ENCODE results near the gene CACHD1. TPM values are rescaled to one million over a fixed set of nuclear protein-coding genes. Genes with fewer than 3 reads are reported as not detected.
A peak's percentile ranks its signal among the peaks of the same experiment; 100 is the strongest.

CACHD1 gene
- polyA plus RNA-seq, 1 donor from 2014 or later, result 12.7 TPM

- no peak overlapping the region for H2AFZ ChIP-seq (ENCODE audit: low read depth, low read length)
- no peaks in the 10 kb centered on the region for H3K9me3 ChIP-seq (ENCODE audit: low read length)
- H3K9ac ChIP-seq (ENCODE audit: low read length), result peak overlapping the region; percentile 2
- no peaks in the 10 kb centered on the region for H3K36me3 ChIP-seq (ENCODE audit: insufficient read depth, low read length)
- H3K27me3 ChIP-seq (ENCODE audit: insufficient read depth, low read depth, low read length), result no peaks in the 10 kb centered on the region
- H4K20me1 ChIP-seq (ENCODE audit: insufficient read depth), result no peaks in the 10 kb centered on the region
- H3K9me2 ChIP-seq (ENCODE audit: insufficient read depth, low read length), result no peaks in the 10 kb centered on the region
- peaks cover 8% of the 10 kb centered on the region for H3K79me2 ChIP-seq (replicated peaks; ENCODE audit: insufficient read depth, low read length)
- no peak overlapping the region for H3K4me2 ChIP-seq (ENCODE audit: low read length)
- H3K4me3 ChIP-seq (ENCODE audit: low read length), result peak overlapping the region; percentile 34
- peak overlapping the region; percentile 81 for H3K27ac ChIP-seq (ENCODE audit: low read length)
- no peaks in the 10 kb centered on the region for H3F3A ChIP-seq (ENCODE audit: insufficient read depth, low read length, poor library complexity, severe bottlenecking)
- no peak for TF ChIP-seq MXI1 (conservative IDR thresholded peaks at IDR 0.05; ENCODE audit: poor library complexity, severe bottlenecking)
Measured at GRCh38 chr1:64536836-64537490, 67.0 kb downstream of the CACHD1 start.

DNA sequence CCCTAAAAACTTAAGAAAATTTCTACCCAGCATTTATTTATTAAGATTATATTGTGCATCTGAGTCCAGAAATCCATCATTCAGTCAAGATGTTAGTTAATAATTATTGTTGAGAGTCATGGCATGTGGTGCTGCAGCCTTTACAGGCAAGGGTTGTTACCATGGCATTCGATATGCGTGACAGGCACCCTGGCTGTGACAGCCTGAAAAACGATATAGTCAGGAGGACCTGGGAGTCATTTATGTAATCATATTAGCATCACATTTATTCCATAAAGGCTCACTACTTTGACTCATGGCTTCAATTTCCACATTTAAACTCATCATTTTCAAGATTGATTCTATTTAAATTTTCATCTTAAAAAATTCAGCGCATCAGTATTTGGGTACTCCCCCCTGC is 68.0 kb downstream of the CACHD1 start:
- Histone ChIP-seq H3K27me3 (ENCODE audit: insufficient read depth, low read depth, low read length) (no peaks in the 10 kb centered on the region), H3K9ac (ENCODE audit: low read length) (peak overlapping the region; percentile 14), H3K36me3 (ENCODE audit: insufficient read depth, low read length) (no peaks in the 10 kb centered on the region), H3K79me2 (replicated peaks; ENCODE audit: insufficient read depth, low read length) (peaks cover 8% of the 10 kb centered on the region), H3K27ac (ENCODE audit: low read length) (peak overlapping the region; percentile 81), H4K20me1 (ENCODE audit: insufficient read depth) (no peaks in the 10 kb centered on the region), H2AFZ (ENCODE audit: low read depth, low read length) (no peak overlapping the region), H3K9me3 (ENCODE audit: low read length) (no peaks in the 10 kb centered on the region), H3K4me3 (ENCODE audit: low read length) (peak overlapping the region; percentile 34), H3F3A (ENCODE audit: insufficient read depth, low read length, poor library complexity, severe bottlenecking) (no peaks in the 10 kb centered on the region), H3K4me2 (ENCODE audit: low read length) (peak overlapping the region; percentile 41), H3K9me2 (ENCODE audit: insufficient read depth, low read length) (no peaks in the 10 kb centered on the region)
- TF ChIP-seq, protein P1, sequence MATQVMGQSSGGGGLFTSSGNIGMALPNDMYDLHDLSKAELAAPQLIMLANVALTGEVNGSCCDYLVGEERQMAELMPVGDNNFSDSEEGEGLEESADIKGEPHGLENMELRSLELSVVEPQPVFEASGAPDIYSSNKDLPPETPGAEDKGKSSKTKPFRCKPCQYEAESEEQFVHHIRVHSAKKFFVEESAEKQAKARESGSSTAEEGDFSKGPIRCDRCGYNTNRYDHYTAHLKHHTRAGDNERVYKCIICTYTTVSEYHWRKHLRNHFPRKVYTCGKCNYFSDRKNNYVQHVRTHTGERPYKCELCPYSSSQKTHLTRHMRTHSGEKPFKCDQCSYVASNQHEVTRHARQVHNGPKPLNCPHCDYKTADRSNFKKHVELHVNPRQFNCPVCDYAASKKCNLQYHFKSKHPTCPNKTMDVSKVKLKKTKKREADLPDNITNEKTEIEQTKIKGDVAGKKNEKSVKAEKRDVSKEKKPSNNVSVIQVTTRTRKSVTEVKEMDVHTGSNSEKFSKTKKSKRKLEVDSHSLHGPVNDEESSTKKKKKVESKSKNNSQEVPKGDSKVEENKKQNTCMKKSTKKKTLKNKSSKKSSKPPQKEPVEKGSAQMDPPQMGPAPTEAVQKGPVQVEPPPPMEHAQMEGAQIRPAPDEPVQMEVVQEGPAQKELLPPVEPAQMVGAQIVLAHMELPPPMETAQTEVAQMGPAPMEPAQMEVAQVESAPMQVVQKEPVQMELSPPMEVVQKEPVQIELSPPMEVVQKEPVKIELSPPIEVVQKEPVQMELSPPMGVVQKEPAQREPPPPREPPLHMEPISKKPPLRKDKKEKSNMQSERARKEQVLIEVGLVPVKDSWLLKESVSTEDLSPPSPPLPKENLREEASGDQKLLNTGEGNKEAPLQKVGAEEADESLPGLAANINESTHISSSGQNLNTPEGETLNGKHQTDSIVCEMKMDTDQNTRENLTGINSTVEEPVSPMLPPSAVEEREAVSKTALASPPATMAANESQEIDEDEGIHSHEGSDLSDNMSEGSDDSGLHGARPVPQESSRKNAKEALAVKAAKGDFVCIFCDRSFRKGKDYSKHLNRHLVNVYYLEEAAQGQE (IDR thresholded peaks at IDR 0.05; ENCODE audit: borderline replicate concordance), result no peak
- TF ChIP-seq POLR2AphosphoS5 (IDR thresholded peaks at IDR 0.05) (peak; percentile 56), EP300 (conservative IDR thresholded peaks at IDR 0.05; ENCODE audit: poor library complexity, severe bottlenecking) (peak; percentile 87)

DNA sequence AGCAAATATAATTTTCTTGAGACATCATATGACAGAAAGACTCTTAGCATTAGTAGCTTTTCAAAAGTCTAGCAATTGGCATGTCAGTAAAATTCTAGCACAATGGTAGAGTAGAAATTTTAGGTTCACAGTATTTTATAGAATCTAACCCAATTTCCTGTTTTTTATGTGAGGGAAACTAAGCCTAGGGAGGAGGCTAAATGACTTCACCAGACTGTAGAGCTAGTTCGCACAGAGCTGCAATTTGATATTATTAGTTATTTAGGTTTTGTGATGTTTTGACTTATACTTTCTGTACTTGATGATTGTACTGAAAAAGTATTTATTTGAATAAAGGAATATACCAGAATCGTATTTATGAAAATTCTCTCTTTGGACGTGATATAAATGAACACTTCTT is 68.5 kb downstream of the CACHD1 start:
- Histone ChIP-seq H3K36me3 (ENCODE audit: insufficient read depth, low read length) (no peaks in the 10 kb centered on the region), H3K79me2 (replicated peaks; ENCODE audit: insufficient read depth, low read length) (peaks cover 6% of the 10 kb centered on the region), H3K4me2 (ENCODE audit: low read length) (peak overlapping the region; percentile 8), H3K27me3 (ENCODE audit: insufficient read depth, low read depth, low read length) (no peaks in the 10 kb centered on the region), H4K20me1 (ENCODE audit: insufficient read depth) (no peaks in the 10 kb centered on the region), H2AFZ (ENCODE audit: low read depth, low read length) (no peak overlapping the region), H3K27ac (ENCODE audit: low read length) (peak overlapping the region; percentile 81), H3K9ac (ENCODE audit: low read length) (no peak overlapping the region), H3K9me3 (ENCODE audit: low read length) (no peaks in the 10 kb centered on the region), H3K4me3 (ENCODE audit: low read length) (peak overlapping the region; percentile 34), H3F3A (ENCODE audit: insufficient read depth, low read length, poor library complexity, severe bottlenecking) (no peaks in the 10 kb centered on the region), H3K9me2 (ENCODE audit: insufficient read depth, low read length) (no peaks in the 10 kb centered on the region)
- TF ChIP-seq SMC3 (conservative IDR thresholded peaks at IDR 0.05; ENCODE audit: poor library complexity) (no peak), POLR2AphosphoS5 (IDR thresholded peaks at IDR 0.05) (no peak), EZH2 (IDR thresholded peaks at IDR 0.05; ENCODE audit: borderline replicate concordance, insufficient read depth, low read length, poor library complexity, severe bottlenecking) (no peak), EP300 (conservative IDR thresholded peaks at IDR 0.05; ENCODE audit: poor library complexity, severe bottlenecking) (no peak), TAF1 (IDR thresholded peaks at IDR 0.05; ENCODE audit: low read depth) (no peak), RAD21 (conservative IDR thresholded peaks at IDR 0.05) (no peak), MXI1 (conservative IDR thresholded peaks at IDR 0.05; ENCODE audit: poor library complexity, severe bottlenecking) (no peak)
- TF ChIP-seq, protein P2, sequence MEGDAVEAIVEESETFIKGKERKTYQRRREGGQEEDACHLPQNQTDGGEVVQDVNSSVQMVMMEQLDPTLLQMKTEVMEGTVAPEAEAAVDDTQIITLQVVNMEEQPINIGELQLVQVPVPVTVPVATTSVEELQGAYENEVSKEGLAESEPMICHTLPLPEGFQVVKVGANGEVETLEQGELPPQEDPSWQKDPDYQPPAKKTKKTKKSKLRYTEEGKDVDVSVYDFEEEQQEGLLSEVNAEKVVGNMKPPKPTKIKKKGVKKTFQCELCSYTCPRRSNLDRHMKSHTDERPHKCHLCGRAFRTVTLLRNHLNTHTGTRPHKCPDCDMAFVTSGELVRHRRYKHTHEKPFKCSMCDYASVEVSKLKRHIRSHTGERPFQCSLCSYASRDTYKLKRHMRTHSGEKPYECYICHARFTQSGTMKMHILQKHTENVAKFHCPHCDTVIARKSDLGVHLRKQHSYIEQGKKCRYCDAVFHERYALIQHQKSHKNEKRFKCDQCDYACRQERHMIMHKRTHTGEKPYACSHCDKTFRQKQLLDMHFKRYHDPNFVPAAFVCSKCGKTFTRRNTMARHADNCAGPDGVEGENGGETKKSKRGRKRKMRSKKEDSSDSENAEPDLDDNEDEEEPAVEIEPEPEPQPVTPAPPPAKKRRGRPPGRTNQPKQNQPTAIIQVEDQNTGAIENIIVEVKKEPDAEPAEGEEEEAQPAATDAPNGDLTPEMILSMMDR (IDR thresholded peaks at IDR 0.05; ENCODE audit: poor library complexity, severe bottlenecking), result no peak
- TF ChIP-seq, protein P1 (IDR thresholded peaks at IDR 0.05; ENCODE audit: borderline replicate concordance), result no peak

Data from neural cell (in vitro differentiated cells).